ENCODE measurements around the gene TYW1. TPM values are rescaled to one million over a fixed set of nuclear protein-coding genes. Genes with fewer than 3 reads are reported as not detected.
"Not testable (repeated sequence)": the region's sequence is repeated elsewhere in the genome, so short reads cannot be mapped to it uniquely, and the experiment has no call there.

The TYW1 gene
- polyA plus RNA-seq, 2 donors, result 3.6 to 6.0 TPM

- not testable (repeated sequence) for H3K27me3 ChIP-seq (ENCODE audit: control insufficient read depth in 1 of 2, insufficient read depth in 2 of 2, low read length in 2 of 2); H3K4me1 ChIP-seq (ENCODE audit: control insufficient read depth in 2 of 2, insufficient read depth in 2 of 2, low read length in 1 of 2); H3K9me3 ChIP-seq (ENCODE audit: control insufficient read depth in 2 of 2, insufficient read depth in 1 of 2, low read depth in 1 of 2, low read length in 1 of 2); H3K4me3 ChIP-seq (ENCODE audit: low read depth in 1 of 2, low read length in 2 of 2); H3K27ac ChIP-seq (ENCODE audit: low read depth in 2 of 2, low read length in 1 of 2); H3K36me3 ChIP-seq (ENCODE audit: control insufficient read depth in 2 of 2, insufficient read depth in 2 of 2, low read length in 1 of 2)
- WGBS, 2 donors, result 73 to 79% methylated on average over 9 of the region's 9 CpGs
These were observed 70.5 kb downstream of the TYW1 start for GRCh38 chr7:67066950-67067622.

GRCh38 chr7:67076120-67076519, 79.5 kb downstream of the TYW1 start:
- not testable (repeated sequence) for H3K4me1 ChIP-seq (ENCODE audit: control insufficient read depth in 2 of 2, insufficient read depth in 2 of 2, low read length in 1 of 2); H3K4me3 ChIP-seq (ENCODE audit: low read depth in 1 of 2, low read length in 2 of 2); H3K36me3 ChIP-seq (ENCODE audit: control insufficient read depth in 2 of 2, insufficient read depth in 2 of 2, low read length in 1 of 2); H3K9me3 ChIP-seq (ENCODE audit: control insufficient read depth in 2 of 2, insufficient read depth in 1 of 2, low read depth in 1 of 2, low read length in 1 of 2); H3K27me3 ChIP-seq (ENCODE audit: control insufficient read depth in 1 of 2, insufficient read depth in 2 of 2, low read length in 2 of 2); H3K27ac ChIP-seq (ENCODE audit: low read depth in 2 of 2, low read length in 1 of 2)
- WGBS, 2 donors, result 98 to 99% methylated on average over 2 of the region's 2 CpGs

- H3K4me3 ChIP-seq (ENCODE audit: low read depth in 1 of 2, low read length in 2 of 2); H3K27me3 ChIP-seq (ENCODE audit: control insufficient read depth in 1 of 2, insufficient read depth in 2 of 2, low read length in 2 of 2); H3K27ac ChIP-seq (ENCODE audit: low read depth in 2 of 2, low read length in 1 of 2); H3K36me3 ChIP-seq (ENCODE audit: control insufficient read depth in 2 of 2, insufficient read depth in 2 of 2, low read length in 1 of 2); H3K9me3 ChIP-seq (ENCODE audit: control insufficient read depth in 2 of 2, insufficient read depth in 1 of 2, low read depth in 1 of 2, low read length in 1 of 2); H3K4me1 ChIP-seq (ENCODE audit: control insufficient read depth in 2 of 2, insufficient read depth in 2 of 2, low read length in 1 of 2): not testable (repeated sequence)
- 94 to 95% methylated on average over 4 of the region's 4 CpGs for WGBS, 2 donors
These were observed 86.2 kb downstream of the TYW1 start for GRCh38 chr7:67082880-67083279.

GRCh38 chr7:67089261-67089660, 92.6 kb downstream of the TYW1 start:
- H3K9me3 ChIP-seq (ENCODE audit: control insufficient read depth in 2 of 2, insufficient read depth in 1 of 2, low read depth in 1 of 2, low read length in 1 of 2); H3K36me3 ChIP-seq (ENCODE audit: control insufficient read depth in 2 of 2, insufficient read depth in 2 of 2, low read length in 1 of 2); H3K27me3 ChIP-seq (ENCODE audit: control insufficient read depth in 1 of 2, insufficient read depth in 2 of 2, low read length in 2 of 2); H3K27ac ChIP-seq (ENCODE audit: low read depth in 2 of 2, low read length in 1 of 2); H3K4me3 ChIP-seq (ENCODE audit: low read depth in 1 of 2, low read length in 2 of 2); H3K4me1 ChIP-seq (ENCODE audit: control insufficient read depth in 2 of 2, insufficient read depth in 2 of 2, low read length in 1 of 2): not testable (repeated sequence)
- WGBS, 2 donors, result 83 to 94% methylated on average over 10 of the region's 10 CpGs

- H3K27me3 ChIP-seq (ENCODE audit: control insufficient read depth in 1 of 2, insufficient read depth in 2 of 2, low read length in 2 of 2); H3K4me3 ChIP-seq (ENCODE audit: low read depth in 1 of 2, low read length in 2 of 2); H3K36me3 ChIP-seq (ENCODE audit: control insufficient read depth in 2 of 2, insufficient read depth in 2 of 2, low read length in 1 of 2); H3K9me3 ChIP-seq (ENCODE audit: control insufficient read depth in 2 of 2, insufficient read depth in 1 of 2, low read depth in 1 of 2, low read length in 1 of 2); H3K27ac ChIP-seq (ENCODE audit: low read depth in 2 of 2, low read length in 1 of 2); H3K4me1 ChIP-seq (ENCODE audit: control insufficient read depth in 2 of 2, insufficient read depth in 2 of 2, low read length in 1 of 2): not testable (repeated sequence)
- WGBS, 2 donors, result 89% methylated on average over 1 of the region's 2 CpGs; no CpG with 5 or more reads in 1 of the 2 donors
These were observed 94.4 kb downstream of the TYW1 start for GRCh38 chr7:67091053-67091452.

GRCh38 chr7:67098031-67098430, 101.4 kb downstream of the TYW1 start:
- not testable (repeated sequence) for H3K27ac ChIP-seq (ENCODE audit: low read depth in 2 of 2, low read length in 1 of 2); H3K27me3 ChIP-seq (ENCODE audit: control insufficient read depth in 1 of 2, insufficient read depth in 2 of 2, low read length in 2 of 2); H3K36me3 ChIP-seq (ENCODE audit: control insufficient read depth in 2 of 2, insufficient read depth in 2 of 2, low read length in 1 of 2); H3K4me1 ChIP-seq (ENCODE audit: control insufficient read depth in 2 of 2, insufficient read depth in 2 of 2, low read length in 1 of 2); H3K9me3 ChIP-seq (ENCODE audit: control insufficient read depth in 2 of 2, insufficient read depth in 1 of 2, low read depth in 1 of 2, low read length in 1 of 2); H3K4me3 ChIP-seq (ENCODE audit: low read depth in 1 of 2, low read length in 2 of 2)
- 67 to 100% methylated on average over 1 of the region's 1 CpG for WGBS, 2 donors

GRCh38 chr7:67099406-67099805, 102.8 kb downstream of the TYW1 start:
- H3K9me3 ChIP-seq (ENCODE audit: control insufficient read depth in 2 of 2, insufficient read depth in 1 of 2, low read depth in 1 of 2, low read length in 1 of 2); H3K4me1 ChIP-seq (ENCODE audit: control insufficient read depth in 2 of 2, insufficient read depth in 2 of 2, low read length in 1 of 2); H3K4me3 ChIP-seq (ENCODE audit: low read depth in 1 of 2, low read length in 2 of 2); H3K27me3 ChIP-seq (ENCODE audit: control insufficient read depth in 1 of 2, insufficient read depth in 2 of 2, low read length in 2 of 2); H3K27ac ChIP-seq (ENCODE audit: low read depth in 2 of 2, low read length in 1 of 2); H3K36me3 ChIP-seq (ENCODE audit: control insufficient read depth in 2 of 2, insufficient read depth in 2 of 2, low read length in 1 of 2): not testable (repeated sequence)
- 92 to 95% methylated on average over 5 of the region's 5 CpGs for WGBS, 2 donors

- WGBS, 2 donors, result 95% methylated on average over 6 of the region's 6 CpGs
- H3K27me3 ChIP-seq (ENCODE audit: control insufficient read depth in 1 of 2, insufficient read depth in 2 of 2, low read length in 2 of 2); H3K36me3 ChIP-seq (ENCODE audit: control insufficient read depth in 2 of 2, insufficient read depth in 2 of 2, low read length in 1 of 2); H3K4me1 ChIP-seq (ENCODE audit: control insufficient read depth in 2 of 2, insufficient read depth in 2 of 2, low read length in 1 of 2); H3K27ac ChIP-seq (ENCODE audit: low read depth in 2 of 2, low read length in 1 of 2); H3K4me3 ChIP-seq (ENCODE audit: low read depth in 1 of 2, low read length in 2 of 2); H3K9me3 ChIP-seq (ENCODE audit: control insufficient read depth in 2 of 2, insufficient read depth in 1 of 2, low read depth in 1 of 2, low read length in 1 of 2): not testable (repeated sequence)
These were observed 103.4 kb downstream of the TYW1 start for GRCh38 chr7:67100038-67100437.

GRCh38 chr7:67100956-67101361, 104.3 kb downstream of the TYW1 start:
- Histone ChIP-seq H3K9me3 (ENCODE audit: control insufficient read depth in 2 of 2, insufficient read depth in 1 of 2, low read depth in 1 of 2, low read length in 1 of 2) (no peaks in the 10 kb centered on the region), H3K4me1 (ENCODE audit: control insufficient read depth in 2 of 2, insufficient read depth in 2 of 2, low read length in 1 of 2) (no peaks in the 10 kb centered on the region), H3K4me3 (ENCODE audit: low read depth in 1 of 2, low read length in 2 of 2) (no peak overlapping the region), H3K27ac (ENCODE audit: low read depth in 2 of 2, low read length in 1 of 2) (no peak overlapping the region), H3K27me3 (ENCODE audit: control insufficient read depth in 1 of 2, insufficient read depth in 2 of 2, low read length in 2 of 2) (no peaks in the 10 kb centered on the region), H3K36me3 (ENCODE audit: control insufficient read depth in 2 of 2, insufficient read depth in 2 of 2, low read length in 1 of 2) (no peaks in the 10 kb centered on the region)
- 72 to 92% methylated on average over 4 of the region's 4 CpGs for WGBS, 2 donors

GRCh38 chr7:67104937-67105336, 108.3 kb downstream of the TYW1 start:
- WGBS, 2 donors, result 81 to 87% methylated on average over 4 of the region's 4 CpGs
- not testable (repeated sequence) for H3K27ac ChIP-seq (ENCODE audit: low read depth in 2 of 2, low read length in 1 of 2); H3K27me3 ChIP-seq (ENCODE audit: control insufficient read depth in 1 of 2, insufficient read depth in 2 of 2, low read length in 2 of 2); H3K4me3 ChIP-seq (ENCODE audit: low read depth in 1 of 2, low read length in 2 of 2); H3K9me3 ChIP-seq (ENCODE audit: control insufficient read depth in 2 of 2, insufficient read depth in 1 of 2, low read depth in 1 of 2, low read length in 1 of 2); H3K4me1 ChIP-seq (ENCODE audit: control insufficient read depth in 2 of 2, insufficient read depth in 2 of 2, low read length in 1 of 2); H3K36me3 ChIP-seq (ENCODE audit: control insufficient read depth in 2 of 2, insufficient read depth in 2 of 2, low read length in 1 of 2)
